ENCODE results near the gene FYCO1.
A peak's percentile ranks its signal among the peaks of the same experiment; 100 is the strongest.

The FYCO1 gene

DNA sequence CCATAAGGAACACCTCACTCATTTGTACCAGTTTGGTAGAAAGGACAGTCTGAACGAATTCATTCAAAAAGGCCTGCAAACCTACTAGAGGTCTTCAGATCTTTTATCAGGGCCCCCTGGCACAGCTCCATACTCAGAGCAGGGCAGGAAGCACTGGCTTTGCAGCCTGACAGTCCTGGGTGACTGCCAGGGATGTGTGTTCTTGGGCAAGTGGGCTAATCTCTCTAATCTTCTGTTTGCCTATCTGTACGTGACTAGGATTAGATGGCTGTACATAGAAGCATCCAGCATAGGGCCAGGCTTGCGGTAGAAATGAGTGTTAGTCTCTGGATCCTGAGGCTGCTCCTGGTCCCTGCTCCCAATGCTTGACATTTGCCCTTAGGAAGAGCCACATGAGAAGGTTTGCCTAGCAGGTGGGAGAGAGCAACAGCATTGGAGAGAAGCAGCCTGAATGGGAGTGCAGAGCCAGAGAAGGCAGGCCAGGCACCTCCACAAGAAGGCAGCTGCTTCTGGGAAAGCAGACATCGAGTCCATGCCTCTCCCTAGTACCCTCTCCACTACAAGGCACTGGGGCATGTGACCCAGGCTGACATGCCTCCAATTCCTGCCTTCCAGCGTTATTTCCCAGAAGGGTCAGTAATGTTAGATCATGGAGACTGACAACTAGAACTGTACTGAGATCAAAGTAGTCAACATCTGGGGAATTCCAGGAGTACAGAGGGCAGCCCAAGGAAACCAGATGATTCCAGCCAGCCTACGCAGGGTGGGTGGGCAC lies 53.4 kb downstream of the FYCO1 start:
- H3K36me3 Mint-ChIP-seq: peaks cover 17 to 43% of the 10 kb centered on the region in 2 donors

DNA sequence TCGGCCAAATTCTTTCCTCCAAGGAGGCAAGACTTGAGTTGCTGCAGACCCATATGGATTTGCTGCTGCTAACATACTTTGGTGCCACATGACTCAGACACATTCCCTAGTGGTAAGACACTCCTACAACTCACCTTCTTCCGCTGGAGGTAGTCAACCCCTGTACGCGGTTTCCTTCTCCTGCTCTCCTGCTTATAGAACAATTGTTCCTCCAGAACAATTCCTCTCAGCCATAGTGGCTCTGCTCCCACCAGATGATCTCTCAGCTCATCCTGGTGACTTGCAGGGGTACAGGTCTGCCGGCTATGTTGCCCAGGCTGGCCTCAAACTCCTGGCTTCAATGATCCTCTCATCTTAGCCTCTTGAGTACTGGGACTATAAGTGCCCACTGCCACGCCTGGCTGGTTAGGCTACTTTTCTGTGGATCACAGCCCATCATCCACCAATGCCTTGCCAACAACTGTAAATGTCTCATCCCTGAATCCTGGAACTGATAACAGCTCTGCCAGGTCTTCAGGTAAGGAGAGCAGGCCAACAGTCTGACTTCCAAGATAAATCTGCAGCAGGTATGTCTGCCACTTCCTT lies 54.8 kb downstream of the FYCO1 start:
- H3K4me1 Mint-ChIP-seq: peaks cover 8 to 12% of the 10 kb centered on the region in 2 donors
- no peaks in the 10 kb centered on the region for H3K9me3 Mint-ChIP-seq
- no peaks in the 10 kb centered on the region for H3K27me3 Mint-ChIP-seq
- H3K27ac Mint-ChIP-seq: no peak overlapping the region
- ATAC-seq (replicated peaks) (no peak), DNase-seq (no peak)
- peaks cover 18 to 38% of the 10 kb centered on the region in 2 donors for H3K36me3 Mint-ChIP-seq
- no peak overlapping the region for H3K4me3 Mint-ChIP-seq

More for the DNA sequence above, 53.4 kb downstream of the FYCO1 start:
- no peaks in the 10 kb centered on the region for H3K27me3 Mint-ChIP-seq
- H3K27ac Mint-ChIP-seq: no peak overlapping the region
- ATAC-seq (replicated peaks) (no peak), DNase-seq (no peak)
- H3K4me3 Mint-ChIP-seq: no peak overlapping the region
- no peaks in the 10 kb centered on the region for H3K9me3 Mint-ChIP-seq
- H3K4me1 Mint-ChIP-seq: peaks cover 8 to 12% of the 10 kb centered on the region in 2 donors

DNA sequence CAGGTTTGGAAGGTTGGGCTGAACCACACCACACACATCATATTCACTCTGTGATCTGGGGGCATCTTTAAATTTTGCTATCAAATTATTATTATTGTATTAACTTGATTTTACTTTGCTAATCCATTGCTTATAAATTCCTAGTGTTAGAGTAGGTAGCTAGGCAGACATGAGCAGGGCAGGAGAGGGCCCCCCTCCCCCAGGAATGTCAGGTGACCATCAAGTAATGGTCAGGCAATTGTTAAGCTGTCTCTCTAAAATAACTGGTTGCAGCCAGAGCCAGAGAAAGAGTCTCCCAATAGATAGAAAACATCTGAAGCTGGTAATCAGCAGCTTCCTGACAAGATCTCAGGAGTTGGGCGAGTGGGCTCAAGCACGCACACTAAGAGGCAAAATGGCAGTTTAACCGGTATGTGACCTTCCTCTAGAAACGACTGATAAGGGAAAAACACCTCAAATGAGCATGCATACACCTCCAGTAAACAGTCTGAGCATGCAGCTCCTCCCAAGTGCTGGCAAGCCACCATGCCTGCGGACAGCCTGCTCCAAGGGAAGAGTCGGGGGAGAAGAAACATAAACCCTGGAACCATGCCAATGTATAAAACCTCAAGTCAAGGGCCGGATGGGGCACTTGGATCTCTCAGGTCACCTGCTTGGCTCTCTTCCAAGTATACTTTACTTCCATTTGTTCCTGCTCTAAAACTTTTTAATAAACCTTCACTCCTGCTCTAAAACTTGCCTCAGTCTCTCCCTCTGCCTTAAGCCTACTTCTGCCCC lies 55.4 kb downstream of the FYCO1 start:
- no peak overlapping the region for H3K27ac Mint-ChIP-seq
- H3K9me3 Mint-ChIP-seq: no peaks in the 10 kb centered on the region
- H3K27me3 Mint-ChIP-seq: no peaks in the 10 kb centered on the region
- no peak for ATAC-seq (replicated peaks)
- DNase-seq: no peak
- no peak overlapping the region for H3K4me3 Mint-ChIP-seq
- peaks cover 21 to 36% of the 10 kb centered on the region in 2 donors for H3K36me3 Mint-ChIP-seq
- peaks cover 8 to 12% of the 10 kb centered on the region in 2 donors for H3K4me1 Mint-ChIP-seq

DNA sequence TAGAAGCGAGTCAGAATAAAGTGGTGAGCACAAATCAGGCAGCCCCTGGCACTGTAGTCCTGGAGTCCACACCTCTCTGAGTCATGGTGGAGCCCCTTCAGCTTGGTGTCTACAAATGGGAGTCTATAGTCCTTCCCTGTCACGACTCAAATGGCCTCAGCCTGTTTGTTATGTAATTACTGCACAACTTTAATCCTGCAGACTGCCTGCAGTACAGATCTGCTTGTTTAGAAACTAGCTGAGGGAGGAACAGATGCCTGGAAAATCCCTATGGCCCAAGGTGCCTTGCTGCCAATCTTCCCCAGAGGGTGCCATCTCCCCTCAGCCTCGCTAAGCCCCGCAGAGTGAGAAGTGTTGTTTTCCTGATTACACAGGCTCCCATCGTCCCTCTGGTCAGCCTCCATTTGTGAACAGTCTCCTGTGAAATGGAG lies 56.3 kb downstream of the FYCO1 start:
- H3K4me3 Mint-ChIP-seq: no peak overlapping the region
- H3K4me1 Mint-ChIP-seq: peaks cover 8 to 12% of the 10 kb centered on the region in 2 donors
- ATAC-seq (replicated peaks) (peak; percentile 41 to 61), DNase-seq (no peak)
- H3K27me3 Mint-ChIP-seq: no peaks in the 10 kb centered on the region
- no peaks in the 10 kb centered on the region for H3K9me3 Mint-ChIP-seq
- peak overlapping the region; percentile 28 for H3K27ac Mint-ChIP-seq
- H3K36me3 Mint-ChIP-seq: peaks cover 24 to 38% of the 10 kb centered on the region in 2 donors

DNA sequence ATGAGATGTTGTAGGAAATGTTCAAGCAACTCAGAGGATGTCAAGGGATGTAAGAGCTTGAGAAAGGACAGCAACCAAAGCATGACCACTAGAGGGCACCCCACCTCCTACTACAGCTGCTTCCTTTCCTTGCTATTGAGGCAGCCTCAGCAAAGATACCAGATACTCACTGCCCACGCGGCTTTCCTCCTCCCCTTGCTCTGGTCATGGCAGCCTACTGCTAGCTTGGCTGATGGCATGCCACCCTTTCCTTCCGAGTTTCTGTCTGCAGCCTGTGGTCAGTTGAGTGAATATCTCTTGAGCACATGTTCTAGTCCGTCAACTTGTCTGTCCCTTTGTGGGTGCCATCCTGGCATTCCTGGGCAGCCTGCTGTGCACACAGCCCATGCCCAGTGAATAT lies 56.8 kb downstream of the FYCO1 start:
- ATAC-seq (replicated peaks) (peak; percentile 95), DNase-seq (peak; percentile 66)
- peak overlapping the region; percentile 28 for H3K27ac Mint-ChIP-seq
- no peaks in the 10 kb centered on the region for H3K9me3 Mint-ChIP-seq
- H3K27me3 Mint-ChIP-seq: no peaks in the 10 kb centered on the region
- peaks cover 11 to 12% of the 10 kb centered on the region in 2 donors for H3K4me1 Mint-ChIP-seq
- H3K36me3 Mint-ChIP-seq: peaks cover 24 to 42% of the 10 kb centered on the region in 2 donors
- no peak overlapping the region for H3K4me3 Mint-ChIP-seq

DNA sequence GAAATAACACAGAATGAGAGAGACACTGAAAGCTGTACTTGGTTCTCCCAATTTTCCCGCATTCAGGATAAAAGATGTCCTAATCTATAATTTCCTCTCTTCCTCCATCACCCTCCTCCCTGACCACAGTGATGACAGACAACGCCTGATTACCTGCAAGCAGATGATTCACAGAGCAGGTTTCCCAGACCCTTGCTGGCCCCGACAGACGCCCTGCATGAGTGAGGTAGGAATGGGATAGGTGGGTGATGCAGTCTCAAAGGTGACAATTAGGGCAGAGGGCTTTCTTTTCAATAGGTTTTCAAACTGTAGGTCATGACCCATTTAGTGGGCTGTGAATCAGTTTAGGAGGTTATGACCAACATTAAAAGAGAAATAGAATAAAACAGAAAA lies 57.6 kb downstream of the FYCO1 start:
- Mint-ChIP-seq H3K27me3 (no peaks in the 10 kb centered on the region), H3K4me3 (no peak overlapping the region), H3K4me1 (peaks cover 12% of the 10 kb centered on the region in 2 donors), H3K9me3 (no peaks in the 10 kb centered on the region), H3K36me3 (peaks cover 29 to 50% of the 10 kb centered on the region in 2 donors), H3K27ac (no peak overlapping the region)
- DNase-seq: no peak
- no peak for ATAC-seq (replicated peaks)

DNA sequence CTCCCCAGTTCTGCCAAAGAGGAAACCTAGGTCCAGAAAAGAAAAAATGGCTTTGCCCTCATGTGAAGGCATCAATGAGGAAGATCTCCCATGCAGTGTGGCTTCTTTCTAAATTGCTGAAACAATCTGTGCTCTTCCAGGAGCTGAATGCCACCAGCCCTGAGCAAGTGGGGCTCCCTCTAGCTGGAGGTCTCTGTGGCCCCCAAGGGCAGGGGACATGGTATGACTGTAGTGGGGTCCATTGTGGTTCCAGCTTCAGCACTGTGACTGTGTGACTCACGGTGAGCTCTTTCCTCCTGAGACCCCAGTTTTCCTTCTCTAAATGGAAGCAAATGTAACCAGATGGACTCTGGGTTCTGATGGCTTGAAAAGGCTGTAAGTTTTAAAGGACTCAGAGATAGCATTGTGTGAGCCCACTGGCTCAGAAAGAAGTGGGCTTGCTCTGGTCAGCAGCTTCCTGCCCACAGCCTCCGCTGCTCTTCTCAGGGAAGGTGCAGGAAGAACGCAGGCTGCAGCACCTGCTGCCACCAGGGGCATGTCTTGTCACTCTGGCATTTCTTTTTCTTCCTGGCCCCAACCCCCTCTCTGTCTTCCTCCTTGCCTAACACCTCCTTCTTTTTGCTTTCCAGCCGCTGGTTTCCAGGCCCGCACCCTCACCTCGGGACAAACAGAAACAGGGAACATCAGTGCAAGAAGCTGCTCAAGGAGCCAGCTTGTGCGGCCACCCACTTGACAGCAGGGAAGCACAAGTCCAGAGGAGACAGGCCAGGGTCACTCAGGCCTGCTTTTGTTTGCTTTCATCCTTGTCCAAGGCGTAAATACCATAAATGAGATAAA lies 58.2 kb downstream of the FYCO1 start:
- Mint-ChIP-seq H3K4me3 (no peak overlapping the region), H3K27me3 (no peaks in the 10 kb centered on the region), H3K27ac (no peak overlapping the region), H3K36me3 (peaks cover 27 to 47% of the 10 kb centered on the region in 2 donors), H3K9me3 (no peaks in the 10 kb centered on the region), H3K4me1 (peaks cover 9 to 12% of the 10 kb centered on the region in 2 donors)
- ATAC-seq (replicated peaks): no peak
- no peak for DNase-seq

DNA sequence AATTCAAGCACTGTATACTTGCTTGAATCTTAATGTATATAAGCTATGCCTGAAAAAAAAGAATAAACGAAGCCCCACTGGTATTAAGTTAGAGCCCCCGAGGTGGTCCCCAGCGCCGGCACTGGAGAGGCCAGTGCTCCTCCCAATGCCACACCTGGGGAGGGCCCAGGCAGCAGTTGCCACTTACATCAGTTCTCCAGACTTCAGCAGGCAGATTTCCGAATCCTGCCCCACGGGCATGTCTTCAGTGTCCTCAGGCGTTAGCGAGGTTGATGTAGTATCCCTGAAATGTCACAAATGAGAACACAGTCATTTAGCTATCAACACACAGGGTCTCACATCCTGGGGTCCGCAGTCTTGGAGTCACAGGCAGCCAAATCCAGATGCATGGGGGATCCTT lies 59.4 kb downstream of the FYCO1 start:
- no peak for ATAC-seq (replicated peaks)
- no peaks in the 10 kb centered on the region for H3K27me3 Mint-ChIP-seq
- H3K9me3 Mint-ChIP-seq: no peaks in the 10 kb centered on the region
- H3K4me1 Mint-ChIP-seq: peaks cover 9 to 12% of the 10 kb centered on the region in 2 donors
- H3K4me3 Mint-ChIP-seq: no peak overlapping the region
- H3K36me3 Mint-ChIP-seq: peaks cover 29 to 54% of the 10 kb centered on the region in 2 donors
- no peak overlapping the region for H3K27ac Mint-ChIP-seq
- no peak for DNase-seq

DNA sequence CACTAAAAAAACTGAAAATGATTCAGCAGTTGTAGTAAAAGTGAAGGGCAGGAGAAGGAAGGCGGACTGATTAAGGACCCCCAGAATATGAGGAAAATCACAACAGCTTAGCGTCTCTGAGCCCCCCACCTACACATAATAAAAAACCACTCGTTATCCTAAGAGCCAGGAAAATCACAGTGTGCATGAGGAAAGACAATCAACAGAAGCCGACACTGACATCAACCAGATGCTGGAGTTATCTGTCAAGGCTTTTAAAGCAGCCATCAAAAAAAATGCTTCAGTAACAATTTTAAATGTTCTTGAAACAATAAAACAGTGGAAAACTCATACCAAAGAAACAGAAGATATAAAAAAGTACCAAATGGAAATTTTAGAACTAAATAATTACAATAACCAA lies 62.0 kb downstream of the FYCO1 start:
- no peak for ATAC-seq (replicated peaks)
- Mint-ChIP-seq H3K36me3 (peaks cover 48 to 71% of the 10 kb centered on the region in 2 donors), H3K4me3 (no peak overlapping the region)

DNA sequence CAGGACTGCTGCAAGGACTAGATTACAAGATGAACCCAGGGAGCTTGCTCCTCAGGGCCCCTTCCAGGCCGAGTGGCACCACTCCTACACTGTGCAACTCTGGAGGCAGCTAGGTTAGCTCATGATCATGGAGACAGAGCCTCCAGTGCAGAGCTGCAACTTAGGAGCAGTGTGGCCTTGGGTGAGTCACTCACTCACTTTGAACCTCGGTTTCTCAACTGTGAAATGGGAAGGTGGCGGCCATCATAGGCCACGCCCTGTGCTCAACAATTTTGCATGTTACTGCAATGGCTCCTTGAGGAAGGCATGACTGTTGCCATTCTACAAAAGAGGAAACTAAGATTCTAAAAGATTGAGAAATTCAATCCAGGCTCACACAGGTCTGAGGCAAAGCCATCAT lies 63.5 kb downstream of the FYCO1 start:
- H3K4me1 Mint-ChIP-seq: peaks cover 0 to 5% of the 10 kb centered on the region in 2 donors
- no peaks in the 10 kb centered on the region for H3K9me3 Mint-ChIP-seq
- H3K36me3 Mint-ChIP-seq: peaks cover 41 to 65% of the 10 kb centered on the region in 2 donors
- H3K27ac Mint-ChIP-seq: no peak overlapping the region
- DNase-seq (no peak), ATAC-seq (replicated peaks) (no peak)
- no peaks in the 10 kb centered on the region for H3K27me3 Mint-ChIP-seq
- no peak overlapping the region for H3K4me3 Mint-ChIP-seq

More for the DNA sequence above, 62.0 kb downstream of the FYCO1 start:
- no peak overlapping the region for H3K27ac Mint-ChIP-seq
- H3K9me3 Mint-ChIP-seq: no peaks in the 10 kb centered on the region
- H3K4me1 Mint-ChIP-seq: peaks cover 0 to 5% of the 10 kb centered on the region in 2 donors
- no peak for DNase-seq
- H3K27me3 Mint-ChIP-seq: no peaks in the 10 kb centered on the region

DNA sequence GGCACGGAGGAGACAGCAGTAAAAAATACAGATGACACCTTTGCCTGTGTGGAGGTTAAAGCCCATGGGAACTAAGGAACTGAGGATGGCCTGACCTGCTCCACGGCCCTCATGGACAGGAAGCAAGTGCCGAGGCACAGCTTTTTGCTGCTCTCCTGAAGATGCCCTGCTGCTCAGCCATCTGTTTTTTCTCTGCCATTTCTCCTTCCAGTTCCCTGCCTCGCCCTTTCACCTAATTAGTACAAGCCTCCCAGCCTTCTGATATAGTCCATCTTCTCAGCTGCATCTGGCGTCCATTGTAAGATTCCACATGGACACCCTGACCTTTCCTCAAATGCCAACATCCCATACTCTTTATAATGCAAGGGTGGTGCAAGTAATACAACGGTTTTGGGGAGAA lies 64.1 kb downstream of the FYCO1 start:
- Mint-ChIP-seq H3K27ac (no peak overlapping the region), H3K9me3 (no peaks in the 10 kb centered on the region), H3K4me1 (peaks cover 0 to 5% of the 10 kb centered on the region in 2 donors), H3K27me3 (no peaks in the 10 kb centered on the region), H3K4me3 (no peak overlapping the region), H3K36me3 (peaks cover 39 to 66% of the 10 kb centered on the region in 2 donors)
- DNase-seq (no peak), ATAC-seq (replicated peaks) (no peak)

DNA sequence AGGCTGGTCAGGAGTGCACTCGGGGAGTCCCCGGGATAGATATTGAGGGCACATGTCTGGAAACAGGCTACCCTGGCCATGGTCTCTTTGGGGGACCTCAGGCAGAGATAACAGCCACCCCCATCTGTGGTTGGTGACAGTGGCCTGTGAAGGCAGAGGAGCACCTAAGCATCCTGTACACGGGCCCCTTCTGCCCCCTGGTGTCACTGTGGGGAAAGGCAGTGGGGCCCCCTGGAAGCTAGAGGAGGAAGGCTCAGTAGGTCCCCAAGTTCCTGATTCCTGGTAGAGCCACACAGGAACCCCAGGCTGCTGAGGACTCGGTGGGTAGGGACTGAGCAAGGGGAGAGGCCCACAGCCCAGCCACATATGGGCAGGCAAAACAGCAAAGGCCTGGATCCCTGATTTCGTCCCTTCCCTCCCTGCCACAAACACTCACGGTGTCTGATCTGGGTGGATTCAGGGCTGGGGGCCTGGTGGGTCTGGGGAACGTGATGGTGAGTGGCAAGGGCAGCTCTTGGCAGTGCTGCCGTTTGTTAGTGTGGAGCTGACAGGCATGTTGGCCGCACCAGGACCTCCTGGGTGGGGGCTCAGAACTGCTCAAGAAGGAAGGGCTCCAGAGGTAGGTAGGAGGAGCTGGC lies 66.5 kb downstream of the FYCO1 start:
- peaks cover 42 to 67% of the 10 kb centered on the region in 2 donors for H3K36me3 Mint-ChIP-seq
- no peak overlapping the region for H3K27ac Mint-ChIP-seq
- no peak overlapping the region for H3K4me3 Mint-ChIP-seq
- peaks cover 0 to 5% of the 10 kb centered on the region in 2 donors for H3K4me1 Mint-ChIP-seq
- ATAC-seq (replicated peaks) (peak; percentile 96 to 97), DNase-seq (peak; percentile 64)
- H3K9me3 Mint-ChIP-seq: no peaks in the 10 kb centered on the region
- no peaks in the 10 kb centered on the region for H3K27me3 Mint-ChIP-seq

DNA sequence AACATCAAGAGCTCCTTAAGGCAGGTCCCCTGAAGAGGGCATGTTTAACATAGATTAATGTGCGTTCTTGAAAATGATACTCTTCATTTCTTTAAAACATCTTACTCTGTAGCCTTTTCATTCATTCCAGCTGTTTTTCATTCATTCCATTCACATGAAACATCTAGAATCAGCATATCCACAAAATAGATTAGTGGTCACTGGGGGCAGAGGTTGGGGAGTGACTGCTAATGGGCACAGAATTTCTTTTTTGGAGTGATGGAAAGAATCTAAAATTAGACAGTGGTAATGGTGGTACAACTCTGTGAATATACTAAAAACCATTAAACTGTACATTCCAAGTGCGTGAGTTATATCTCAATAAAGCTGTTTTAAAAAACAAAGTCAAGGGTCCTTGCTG lies 67.7 kb downstream of the FYCO1 start:
- no peaks in the 10 kb centered on the region for H3K9me3 Mint-ChIP-seq
- H3K36me3 Mint-ChIP-seq: peaks cover 49 to 64% of the 10 kb centered on the region in 2 donors
- no peaks in the 10 kb centered on the region for H3K27me3 Mint-ChIP-seq
- DNase-seq: no peak
- ATAC-seq (replicated peaks): no peak
- peaks cover 0 to 2% of the 10 kb centered on the region in 2 donors for H3K4me1 Mint-ChIP-seq
- H3K27ac Mint-ChIP-seq: no peak overlapping the region
- no peak overlapping the region for H3K4me3 Mint-ChIP-seq

Measured in stimulated activated naive B cell treated with anti-CD40 and anti-IgM and Interleukin-4, amounts not matched to agents 10 μg/mL and 1 μg/mL and 100 μg/mL, for 72 hours (primary cell).